Stimulated activated CD8-positive, alpha-beta memory T cell treated with anti-CD3 and anti-CD28 coated beads, Interleukin-4, amount 100 ng/mL, for 4 hours (primary cell): Measurements from ENCODE around the gene CBX4.

ENCODE experiments used
- DNase-seq, 2 donors: peaks; one replicate each; pipeline ENCODE4 v3.0.0-alpha.2; 2020; ENCODE audit warnings: low read depth in 2 of 2, low spot score in 1 of 2

Gene CBX4

DNA sequence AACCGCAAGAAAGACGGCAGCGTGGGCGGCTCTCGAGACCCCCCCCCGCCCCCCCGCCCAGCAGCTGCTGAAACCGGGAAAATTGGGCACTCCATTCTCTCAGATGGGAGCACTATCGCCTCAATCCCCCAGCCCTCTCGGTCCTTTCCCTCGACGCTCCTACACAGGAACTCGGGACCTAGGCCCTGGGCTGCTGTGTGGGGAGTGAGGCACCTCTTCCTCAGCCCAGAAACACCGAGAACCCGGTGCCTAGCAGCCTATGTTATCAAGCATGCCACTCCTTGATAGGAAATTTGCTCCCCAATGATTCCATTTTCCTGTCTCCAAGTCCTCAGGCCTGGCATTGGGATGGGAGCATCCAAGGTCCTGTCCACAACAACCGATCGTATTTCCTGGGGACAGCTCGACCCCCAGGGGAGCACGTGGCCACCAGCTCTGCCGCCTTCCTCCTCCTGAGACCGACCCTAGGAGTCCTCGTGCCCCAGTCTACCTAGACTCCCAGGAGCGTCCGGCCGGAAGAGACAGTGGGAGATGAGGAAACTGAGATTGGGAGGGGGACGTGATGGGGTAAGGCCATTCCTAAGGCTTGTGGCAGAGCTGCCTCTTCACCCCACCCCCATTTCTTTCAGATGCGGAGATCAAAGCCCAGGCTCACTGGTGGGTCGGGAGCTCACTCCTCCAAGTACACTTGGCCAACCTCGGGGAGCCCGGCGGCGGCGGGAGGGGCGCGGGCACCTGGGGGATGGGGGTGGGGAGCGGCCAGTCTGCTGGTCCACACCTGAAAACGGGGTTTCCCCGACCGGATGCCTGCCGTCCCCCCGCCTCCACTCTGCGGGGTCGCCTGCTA lies 24.9 kb downstream of the CBX4 start:
- no peak for DNase-seq

DNA sequence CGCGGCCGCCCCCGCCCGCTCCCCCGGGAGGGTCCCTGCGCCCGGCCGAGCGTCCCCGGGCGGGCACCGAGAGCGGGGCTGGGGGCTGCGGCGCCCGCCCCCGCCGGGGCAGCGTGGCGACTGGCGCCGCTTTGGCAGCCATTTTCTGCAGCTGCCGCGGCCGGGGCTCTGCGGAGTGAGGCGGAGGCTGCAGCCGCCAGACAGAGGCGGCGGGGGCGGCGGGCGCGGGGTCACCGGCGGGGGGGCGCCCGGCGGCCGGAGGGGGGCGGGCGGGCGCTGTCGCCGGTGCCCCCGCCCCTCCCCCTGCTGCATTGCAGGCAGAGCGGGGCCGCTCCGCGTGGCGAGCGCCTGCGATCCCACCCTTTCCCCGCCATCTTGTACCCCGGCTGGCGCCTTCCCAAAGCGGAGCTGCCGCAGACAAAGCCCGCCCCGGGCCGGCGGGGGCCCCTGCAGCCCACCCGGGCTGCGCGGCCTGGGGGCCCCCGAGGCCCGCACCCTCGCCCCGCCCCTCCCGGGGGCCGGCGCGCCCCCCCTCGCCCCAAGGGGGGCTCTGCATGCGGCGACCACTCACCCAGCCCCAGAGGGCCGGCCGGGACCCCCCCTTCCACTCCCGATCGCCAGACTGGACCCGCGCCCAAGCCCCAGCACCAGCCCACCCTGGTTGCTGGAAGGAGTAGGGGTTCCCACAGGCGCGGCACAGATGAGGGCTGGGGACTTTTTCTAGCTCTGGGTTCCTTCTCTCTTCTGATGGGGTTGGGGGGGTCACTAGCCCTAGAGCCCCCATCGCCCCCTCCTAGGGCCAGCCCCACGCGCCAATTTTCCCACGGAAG lies 25.7 kb downstream of the CBX4 start:
- DNase-seq, result no peak

DNA sequence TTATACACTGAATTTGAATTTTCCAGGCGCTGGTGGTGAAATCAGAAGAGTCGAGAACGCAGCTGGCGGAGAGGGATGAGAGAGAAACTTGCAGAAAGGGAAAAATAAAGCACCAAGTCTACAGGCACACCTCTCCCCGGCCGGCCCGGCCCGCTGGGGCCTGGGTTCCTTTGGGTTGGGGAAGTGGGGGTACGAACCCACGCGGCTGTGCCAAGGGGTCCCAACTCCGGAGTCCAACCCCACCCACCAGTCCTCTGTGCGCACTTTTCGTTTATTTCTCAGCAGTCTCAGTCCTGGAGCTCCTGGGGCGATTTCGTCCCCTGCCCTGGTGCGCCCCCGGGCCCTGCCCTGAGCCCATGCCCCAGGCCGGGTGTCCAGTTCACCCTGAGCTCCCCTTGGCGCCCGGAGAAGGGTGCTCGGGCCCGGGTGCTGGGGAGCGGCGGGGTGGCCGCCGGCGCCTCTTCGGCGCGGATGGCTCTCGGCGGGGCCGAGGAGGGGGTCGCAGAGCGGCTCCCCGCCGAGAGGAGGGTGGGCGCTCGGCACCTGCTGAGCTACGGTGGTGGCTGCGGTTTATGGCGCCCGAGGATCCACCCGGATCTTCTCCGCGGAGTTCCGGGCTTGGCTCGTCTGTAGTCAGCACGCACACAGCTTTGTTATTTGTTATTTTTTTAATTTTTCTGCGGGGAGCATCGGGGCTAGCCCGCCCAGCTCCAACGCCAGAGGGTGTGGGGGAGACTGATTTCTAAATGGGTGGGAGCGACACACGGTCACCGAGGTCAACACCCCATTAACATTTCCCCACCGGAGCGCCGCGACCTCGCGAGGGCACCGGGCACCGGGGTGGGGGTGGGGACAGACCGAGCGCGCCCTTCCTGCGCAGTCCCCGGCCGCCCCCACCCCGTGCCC lies 26.6 kb downstream of the CBX4 start:
- no peak for DNase-seq

DNA sequence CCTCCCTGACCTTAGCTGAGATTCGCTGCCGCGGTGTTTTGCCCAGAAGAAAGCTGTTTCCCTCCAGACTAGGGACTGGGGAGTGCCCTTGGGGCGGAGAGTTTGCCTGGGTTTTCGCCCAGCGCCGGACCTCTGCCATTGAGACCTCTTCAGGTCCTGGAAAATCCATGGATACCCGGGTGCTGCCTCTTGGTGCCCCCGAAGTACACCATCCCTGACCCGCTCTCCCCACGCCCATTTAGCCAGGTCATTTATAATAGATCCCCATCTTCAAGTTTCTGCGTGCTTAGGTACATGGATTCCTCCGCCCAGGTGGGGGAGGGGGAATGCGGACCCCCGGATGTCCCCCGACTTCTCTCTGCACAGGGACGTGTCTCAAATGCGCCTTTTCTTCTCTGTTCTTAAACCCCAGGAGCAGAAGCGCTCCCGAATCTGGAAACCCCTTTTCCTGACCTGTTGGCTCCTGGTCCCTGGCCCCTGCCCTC lies 27.3 kb downstream of the CBX4 start:
- DNase-seq, result no peak

DNA sequence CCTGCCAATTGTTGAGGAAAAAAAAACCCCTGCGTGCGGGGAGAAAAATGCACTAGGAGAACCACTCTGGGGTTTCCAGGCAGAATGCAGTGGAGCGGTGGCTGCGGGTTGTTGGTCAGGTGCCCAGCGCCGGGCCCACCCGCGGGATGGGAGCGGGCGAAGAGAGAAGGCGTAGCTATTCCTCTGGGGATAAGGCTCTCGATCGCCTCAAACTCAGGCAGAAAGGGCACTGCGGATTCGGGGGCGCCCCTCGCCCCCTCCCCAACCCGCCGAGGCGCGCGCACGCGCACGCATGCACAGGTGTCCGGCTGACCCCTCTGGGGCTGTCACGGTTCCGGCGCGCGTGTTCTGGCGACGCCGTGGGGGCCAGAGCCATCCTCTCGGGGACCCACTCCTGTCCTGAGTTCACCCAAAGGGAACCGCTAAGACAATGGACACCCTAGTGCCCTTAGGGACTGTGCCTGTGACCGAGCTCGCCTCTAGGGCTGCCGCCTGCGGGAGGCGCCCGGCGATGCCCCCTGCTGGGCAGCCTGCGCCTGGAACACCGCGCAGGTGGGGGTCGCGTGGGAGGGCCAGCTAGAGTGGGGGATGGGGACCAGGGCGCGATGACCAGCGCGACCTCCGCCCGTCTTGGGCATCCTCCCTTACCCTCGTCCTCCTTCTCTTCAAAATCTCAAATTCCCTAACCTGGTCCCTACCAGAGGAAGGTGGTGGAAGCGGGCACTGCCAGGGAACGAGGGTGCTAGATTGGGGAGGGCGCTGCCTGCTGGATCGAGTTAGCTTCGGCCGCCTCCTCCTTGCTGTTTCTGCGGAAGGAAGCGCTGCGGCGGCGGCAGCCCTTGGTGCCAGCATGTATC lies 28.0 kb downstream of the CBX4 start:
- no peak for DNase-seq

DNA sequence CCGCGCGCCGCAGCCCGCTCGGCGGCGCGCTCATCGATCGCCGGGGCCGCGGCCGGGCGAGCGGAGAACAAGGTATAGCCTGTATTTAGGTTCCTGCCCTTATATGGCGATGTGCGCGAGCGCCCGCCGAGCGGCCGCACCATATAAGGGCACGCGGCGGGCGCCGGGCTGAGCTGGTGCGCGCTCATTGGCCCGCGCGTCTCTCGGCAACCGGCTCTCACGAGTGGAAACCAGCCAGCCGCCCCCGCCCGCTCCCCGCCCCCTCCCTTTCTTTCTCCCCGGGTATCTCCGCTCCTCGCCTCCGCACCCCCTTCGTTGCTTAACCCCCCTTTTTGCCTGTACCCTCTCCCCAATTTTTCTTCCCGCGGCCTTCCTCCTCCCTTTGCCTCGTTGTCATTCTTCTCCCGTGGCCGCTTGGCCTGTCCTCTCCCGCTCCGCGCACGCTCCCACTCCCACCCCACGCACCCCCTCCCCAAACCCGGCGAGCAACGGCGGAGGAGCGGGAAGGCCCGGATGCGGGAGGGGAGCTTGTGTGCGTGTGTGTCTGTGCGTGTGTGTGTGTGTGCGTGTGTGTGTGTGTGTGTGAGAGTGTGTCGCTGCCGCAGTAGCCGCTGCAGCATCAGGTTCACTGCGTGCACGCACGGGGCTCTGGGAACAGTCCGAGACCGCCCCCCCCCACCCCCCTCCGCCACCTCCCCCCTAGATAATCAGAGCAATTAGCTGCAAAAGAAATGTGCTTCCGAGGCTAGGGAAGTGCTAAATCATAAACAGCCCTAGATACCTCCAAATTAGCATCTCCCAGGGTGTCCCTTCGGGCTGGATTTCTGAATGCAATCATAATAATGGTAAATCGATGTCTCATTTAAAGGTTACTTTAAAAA lies 28.9 kb downstream of the CBX4 start:
- DNase-seq, result peak; percentile 55 to 78

DNA sequence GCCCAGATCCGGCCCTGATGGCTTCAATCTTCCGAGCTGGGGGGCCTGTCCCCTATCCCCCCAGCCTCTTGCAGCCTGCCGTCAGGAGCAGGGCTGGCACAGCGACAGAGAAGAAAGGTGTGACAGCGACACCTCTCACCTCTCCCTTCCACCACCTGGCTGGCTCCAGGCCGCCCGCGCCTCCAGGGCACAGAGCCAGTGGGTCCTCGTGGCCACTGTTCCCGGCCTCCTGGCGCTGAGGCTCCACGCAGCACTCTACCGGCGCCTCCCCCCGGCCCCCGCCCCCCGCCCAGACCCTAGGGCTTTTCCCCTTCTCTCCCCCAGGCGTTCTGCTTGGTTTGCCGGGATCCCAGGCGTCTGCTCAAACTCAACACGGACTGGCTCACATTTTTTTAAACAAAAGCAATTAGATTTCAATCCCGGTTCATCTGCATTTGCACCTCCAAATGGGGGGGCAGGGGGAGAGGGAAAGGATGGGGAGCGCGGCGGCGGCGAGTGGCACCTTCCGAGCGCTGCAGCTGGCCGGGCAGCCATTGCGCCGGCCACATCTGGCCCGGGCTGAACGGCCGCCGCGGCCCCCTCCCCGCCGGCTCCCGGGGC lies 29.6 kb downstream of the CBX4 start:
- no peak for DNase-seq

DNA sequence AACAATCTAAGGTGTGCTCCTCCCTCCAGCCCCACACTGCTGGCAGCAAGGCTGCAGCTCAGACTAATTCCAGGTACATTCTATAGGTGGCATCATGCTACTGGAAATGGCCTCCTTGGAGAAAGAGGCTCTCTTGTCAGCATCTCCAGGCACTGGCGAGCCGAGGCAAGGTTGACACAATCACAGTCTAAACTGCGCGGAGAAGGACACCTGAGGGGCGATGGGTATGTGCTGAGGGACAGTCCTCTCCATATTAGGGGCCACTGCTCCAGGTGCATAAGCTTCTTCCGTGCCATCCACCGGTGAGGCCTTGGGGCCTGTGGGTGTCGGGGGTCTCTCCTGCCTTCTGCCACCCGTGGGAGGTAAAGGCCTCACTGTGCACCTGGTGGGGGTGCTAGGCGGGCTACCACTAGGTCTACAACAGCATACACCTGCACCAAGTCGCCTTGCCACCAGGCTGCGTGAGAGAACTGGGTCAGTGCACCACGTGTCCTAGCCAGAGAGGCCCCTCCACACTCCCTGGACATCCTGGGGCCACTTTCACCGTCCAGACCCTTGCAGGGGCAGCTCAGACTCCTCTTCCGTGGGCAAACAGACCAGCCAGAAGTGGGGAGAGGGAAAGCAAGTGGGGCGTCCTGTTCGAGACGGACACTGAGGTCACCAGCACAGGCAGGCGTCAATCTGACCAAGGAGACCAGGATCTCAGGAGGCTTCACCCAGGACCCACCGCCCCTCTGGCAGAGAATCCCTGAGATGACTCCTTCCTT lies 30.3 kb downstream of the CBX4 start:
- no peak for DNase-seq

DNA sequence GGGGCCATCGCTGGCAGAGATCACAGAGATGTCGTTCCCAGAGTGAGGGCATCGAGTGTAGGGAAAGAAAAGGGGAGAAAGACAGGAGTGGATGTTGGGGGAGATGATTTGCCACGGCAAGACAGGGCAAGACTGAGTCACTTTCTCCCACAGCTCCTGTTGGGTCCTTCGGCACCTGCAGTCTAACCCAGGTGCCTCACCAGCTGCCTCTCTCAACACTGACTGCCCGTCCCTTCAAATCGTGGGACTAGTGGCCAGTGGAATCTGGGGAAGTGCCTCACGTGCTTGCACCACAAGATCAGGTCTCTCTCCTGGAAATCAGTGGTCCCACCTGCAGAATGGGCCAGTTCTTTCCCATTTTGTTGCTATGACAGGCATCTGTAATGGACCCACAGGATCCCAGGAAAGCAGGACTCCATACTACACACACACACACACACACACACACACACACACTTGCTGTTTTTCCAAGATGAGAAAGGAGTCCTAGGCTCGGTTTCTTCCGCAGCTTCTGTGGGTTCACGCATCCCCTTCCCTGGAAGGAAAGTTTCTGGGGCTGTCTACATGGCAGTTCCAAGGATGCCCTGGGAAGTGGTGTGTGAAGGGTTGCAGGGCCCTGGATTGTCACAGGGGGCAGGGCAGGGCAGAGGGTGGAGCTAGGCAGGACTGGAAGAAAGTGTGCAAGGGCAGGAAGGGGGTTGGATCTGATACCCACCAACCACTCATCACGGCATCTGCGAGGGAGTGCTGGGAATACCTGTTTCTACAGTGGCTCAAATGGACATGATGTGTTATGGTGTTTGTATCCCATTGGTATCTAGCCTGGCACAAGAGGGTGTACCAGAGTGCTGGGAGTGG lies 32.1 kb downstream of the CBX4 start:
- DNase-seq, result no peak

DNA sequence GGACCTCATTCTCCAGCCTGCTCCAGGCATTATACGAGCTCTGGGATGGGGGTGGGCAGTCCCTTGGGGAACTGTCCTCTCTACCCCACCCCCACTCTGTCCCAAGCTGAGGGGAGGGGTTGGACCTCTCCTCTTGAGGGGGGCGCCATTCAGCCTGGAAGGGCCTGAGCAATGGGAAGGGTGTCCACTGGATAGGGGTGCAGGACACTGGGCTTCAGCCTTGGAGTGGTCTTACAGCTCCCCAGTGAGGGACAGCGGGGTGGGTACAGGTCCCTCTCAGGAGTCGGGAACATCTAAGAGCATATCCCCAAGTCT lies 32.8 kb downstream of the CBX4 start:
- no peak for DNase-seq

DNA sequence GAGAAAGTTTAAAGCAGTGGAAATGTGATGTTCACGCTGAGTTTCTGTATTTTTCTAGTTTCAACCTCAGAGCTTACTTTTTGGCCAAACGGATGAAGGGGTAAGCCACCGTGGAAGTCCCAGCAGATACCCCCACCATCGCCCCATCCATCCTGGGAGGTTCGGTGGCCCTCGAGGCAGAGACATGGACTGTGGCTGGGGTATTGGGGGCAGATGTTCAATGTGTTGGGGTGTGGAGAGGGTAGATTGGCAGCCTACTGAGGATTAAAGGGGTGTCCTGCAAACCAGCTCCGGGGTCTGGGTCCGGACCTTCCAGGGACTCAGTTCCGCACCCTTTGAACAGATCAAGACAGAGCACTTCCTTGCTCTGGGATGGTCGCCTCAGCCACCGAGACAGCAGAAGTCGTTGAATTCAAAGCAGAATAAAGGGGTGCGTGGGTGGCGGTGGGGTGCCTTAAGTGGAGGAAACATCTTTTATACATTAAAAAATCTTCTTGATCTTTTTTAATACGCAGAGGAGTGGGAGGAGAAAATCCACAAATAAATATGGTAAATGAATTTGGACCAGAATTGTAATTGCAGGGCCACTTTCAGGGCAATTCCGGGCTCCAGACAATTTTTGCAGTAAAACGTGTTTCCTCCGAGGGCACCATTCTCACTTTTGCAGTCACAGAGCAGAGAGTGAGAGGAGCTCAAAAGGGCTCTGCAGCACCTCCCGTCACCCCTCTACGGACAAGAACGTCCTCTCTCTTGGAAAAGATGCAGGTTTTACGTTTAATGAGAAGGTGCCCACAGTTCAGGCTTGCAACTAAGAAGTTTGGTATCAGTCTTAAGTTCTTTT lies 34.2 kb downstream of the CBX4 start:
- DNase-seq, result no peak

DNA sequence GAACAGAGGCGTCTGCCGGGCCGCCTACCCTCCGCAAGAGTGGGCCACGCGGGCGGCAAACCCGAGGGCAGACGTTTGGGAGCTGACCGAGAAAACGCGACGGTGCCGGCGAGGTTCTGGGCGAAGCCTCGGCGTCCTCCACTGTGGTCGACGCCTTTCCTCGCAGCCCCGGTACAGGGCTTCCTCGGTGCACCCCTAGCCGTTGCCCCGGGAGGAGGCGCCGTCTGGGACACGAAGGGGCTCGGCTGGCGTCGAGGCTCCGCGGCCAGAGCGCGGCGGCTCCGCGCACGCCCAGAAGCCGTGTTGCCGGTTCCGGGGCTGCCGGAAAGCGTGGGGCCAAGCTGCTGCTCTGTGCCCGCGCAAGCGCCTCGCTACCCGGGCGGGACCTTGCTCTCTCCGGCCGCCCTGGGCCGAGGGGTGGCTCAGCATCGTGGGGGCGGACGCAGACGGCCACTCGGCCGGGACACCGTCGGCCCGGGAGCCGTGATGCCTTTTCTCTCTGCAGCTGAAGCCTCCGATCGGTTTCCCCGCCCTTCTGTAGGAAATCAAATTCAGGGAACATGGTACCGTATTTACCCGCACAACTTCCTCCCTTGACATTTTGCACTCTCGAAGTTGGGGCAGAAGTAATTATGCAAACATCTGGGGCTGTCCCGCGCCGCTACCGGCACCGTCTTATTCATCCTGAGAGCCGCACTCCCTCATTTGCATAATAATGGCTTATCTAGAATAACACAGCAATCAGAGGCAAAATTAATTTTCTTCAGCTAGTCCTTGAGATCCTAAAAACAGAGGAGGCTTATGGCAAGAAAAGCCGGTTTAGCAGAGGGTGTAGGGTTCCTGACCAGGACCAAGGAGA lies 35.0 kb downstream of the CBX4 start:
- peak in 1 of 2 donors; percentile 32 for DNase-seq

DNA sequence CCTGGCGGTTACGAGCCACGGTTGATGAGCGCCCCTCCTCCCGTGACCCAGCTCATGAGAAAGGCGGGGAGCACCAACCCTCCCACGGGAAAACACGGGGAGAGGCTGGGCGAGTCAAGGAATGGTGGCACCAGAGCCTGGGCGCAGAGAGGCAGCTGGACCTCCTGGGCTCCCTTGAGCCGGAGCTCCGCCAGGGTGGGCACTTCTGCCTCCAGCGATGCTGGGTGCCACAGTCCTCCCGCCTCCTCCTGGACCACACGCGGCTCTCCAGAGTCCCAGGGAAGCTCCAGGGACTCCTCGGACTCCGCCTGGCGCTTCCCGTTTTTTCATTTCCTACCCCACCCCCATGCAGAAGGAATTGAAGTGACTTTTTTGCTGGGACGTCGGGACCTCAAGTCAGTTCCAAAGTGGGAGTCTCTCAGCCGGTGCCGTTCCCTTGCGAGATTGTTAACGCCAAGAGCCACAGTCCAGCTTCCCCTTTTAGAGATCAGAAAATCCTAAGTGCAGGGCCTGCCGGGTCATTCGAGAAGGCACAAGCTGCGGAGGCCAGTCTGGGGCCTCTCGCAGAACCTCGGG lies 35.7 kb downstream of the CBX4 start:
- DNase-seq, result no peak

DNA sequence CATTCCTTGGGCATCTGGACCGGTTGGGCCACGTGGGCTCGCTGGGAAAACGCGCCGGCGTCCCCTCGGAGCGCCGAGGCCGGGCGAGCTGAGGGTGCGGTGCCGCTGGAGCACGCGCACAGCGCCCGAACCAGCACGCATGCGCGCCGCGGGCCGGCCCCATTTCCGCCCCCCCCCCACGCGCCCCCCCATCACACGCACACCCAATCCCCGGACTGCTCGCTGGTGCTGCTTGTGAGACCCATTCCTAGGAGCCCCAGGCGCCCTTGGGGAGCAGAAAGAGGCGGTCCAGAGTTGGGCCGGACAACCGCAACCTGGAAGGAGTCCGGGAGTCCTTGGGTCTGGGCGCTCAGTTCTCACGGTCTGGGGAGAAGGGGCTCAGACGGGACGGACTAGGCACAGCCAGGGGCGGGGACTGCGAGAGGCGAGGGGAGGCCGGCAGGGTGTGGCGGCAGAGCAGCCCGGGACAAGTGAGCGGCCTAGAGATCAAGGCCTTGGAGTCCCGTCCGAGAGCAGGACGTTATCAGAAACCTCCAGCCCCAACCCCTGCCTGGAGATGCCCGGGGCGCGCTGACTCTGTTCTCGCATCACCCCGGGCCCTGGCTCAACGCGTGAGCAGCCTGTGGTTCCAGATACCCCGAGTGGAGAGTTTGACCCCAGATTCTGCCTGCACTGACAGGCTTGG lies 36.4 kb downstream of the CBX4 start:
- no peak for DNase-seq
